ENCODE results near the gene SEPTIN5.

Gene SEPTIN5

GRCh38 chr22:19764299-19764593, 49.9 kb downstream of the SEPTIN5 start:
- peak overlapping the region; percentile 51 for H3K27ac ChIP-seq
- DNase-seq (ENCODE audit: low spot score): no peak
- POLR2A ChIA-PET (ENCODE audit: low non-redundant PET): no interaction called here
- no peak for TF ChIP-seq CTCF (conservative IDR thresholded peaks at IDR 0.05; ENCODE audit: low read depth)
- CTCF ChIA-PET: no interaction called here

DNA sequence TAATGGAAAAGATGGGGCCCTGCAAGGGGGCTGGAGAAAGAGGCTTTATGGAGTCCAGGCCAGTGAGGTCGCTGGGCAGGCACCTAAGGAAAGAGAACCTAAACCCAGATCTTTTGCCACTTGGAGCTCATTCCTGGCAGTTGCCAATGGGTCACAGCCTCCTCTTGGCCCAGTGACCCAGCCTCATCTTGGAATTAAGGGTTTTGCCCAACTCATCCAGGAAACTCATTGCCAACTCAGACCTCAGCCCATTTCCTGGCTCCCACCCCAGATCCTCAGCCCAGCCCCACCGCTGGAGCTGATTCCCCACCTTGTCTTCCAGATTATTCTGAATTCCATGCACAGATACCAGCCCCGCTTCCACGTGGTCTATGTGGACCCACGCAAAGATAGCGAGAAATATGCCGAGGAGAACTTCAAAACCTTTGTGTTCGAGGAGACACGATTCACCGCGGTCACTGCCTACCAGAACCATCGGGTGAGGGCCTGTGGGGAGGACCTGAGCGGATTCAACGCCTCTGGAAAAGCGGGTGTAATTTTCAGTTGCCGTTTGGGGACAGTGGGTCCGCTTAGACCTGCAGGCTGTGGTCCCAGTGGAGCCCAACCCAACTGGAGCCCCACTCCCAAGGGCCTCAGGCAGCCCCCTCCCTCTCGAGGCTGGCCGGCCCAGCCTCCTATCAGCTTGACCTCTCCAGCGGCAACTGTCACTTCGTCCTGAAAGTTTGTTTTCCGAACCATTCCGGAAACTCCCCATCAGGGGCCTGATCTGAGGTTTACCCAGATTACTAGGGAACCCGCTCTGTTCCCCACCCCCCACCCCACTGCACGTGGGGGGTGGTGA, 50.6 kb downstream of the SEPTIN5 start:
- POLR2A ChIA-PET (ENCODE audit: low non-redundant PET): no interaction called here

DNA sequence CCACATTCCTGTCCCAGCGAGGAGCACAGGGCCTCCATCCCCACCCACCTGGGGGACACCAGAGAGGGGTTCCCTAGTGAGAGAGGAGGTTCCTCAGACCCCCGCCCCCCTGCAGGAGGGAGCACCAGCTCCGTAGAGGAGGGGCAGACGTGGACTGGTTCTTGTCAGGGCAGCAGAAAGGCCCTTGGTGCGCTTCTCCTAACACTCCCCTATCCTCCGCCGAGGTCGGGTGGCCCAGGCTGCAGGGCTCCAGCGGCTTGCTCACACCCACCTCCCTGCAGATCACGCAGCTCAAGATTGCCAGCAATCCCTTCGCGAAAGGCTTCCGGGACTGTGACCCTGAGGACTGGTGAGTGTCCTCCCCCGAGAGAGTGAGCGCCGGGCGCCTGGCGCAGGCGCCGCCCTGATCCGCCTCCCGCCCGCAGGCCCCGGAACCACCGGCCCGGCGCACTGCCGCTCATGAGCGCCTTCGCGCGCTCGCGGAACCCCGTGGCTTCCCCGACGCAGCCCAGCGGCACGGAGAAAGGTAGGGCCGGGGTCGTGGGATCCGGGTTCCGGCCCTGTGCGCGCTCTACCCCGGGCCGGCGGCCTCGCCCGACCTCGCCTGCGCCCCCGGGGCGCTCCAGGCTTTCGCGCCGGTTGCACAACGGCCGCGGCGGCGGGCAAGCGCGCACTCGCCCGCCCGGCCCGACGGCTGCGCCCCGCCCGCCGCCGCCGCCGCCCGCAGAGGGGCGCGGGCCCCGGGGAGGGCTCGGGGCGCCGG, 51.4 kb downstream of the SEPTIN5 start:
- peak overlapping the region; percentile 51 for H3K27ac ChIP-seq
- ChIA-PET POLR2A (ENCODE audit: low non-redundant PET) (no interaction called here), CTCF (no interaction called here)
- TF ChIP-seq CTCF (conservative IDR thresholded peaks at IDR 0.05; ENCODE audit: low read depth): no peak
- DNase-seq (ENCODE audit: low spot score): no peak

More for the DNA sequence above, 50.6 kb downstream of the SEPTIN5 start:
- peak overlapping the region; percentile 51 for H3K27ac ChIP-seq
- no peak for TF ChIP-seq CTCF (conservative IDR thresholded peaks at IDR 0.05; ENCODE audit: low read depth)
- no peak for DNase-seq (ENCODE audit: low spot score)
- CTCF ChIA-PET: no interaction called here

DNA sequence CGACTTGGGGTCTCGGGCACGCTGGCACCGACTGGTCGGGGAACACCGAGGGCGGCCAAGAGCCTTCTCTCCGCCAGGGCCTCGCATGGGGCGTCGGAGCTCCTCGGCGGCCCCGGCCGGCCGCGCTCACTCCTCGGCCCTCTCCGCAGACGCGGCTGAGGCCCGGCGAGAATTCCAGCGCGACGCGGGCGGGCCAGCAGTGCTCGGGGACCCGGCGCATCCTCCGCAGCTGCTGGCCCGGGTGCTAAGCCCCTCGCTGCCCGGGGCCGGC, 51.9 kb downstream of the SEPTIN5 start:
- ChIA-PET CTCF (interaction anchor here (0.9 kb wide), 1 partner anchor 10 kb away, joined by 3 read pairs; no protein-coding TSS in a partner anchor), POLR2A (ENCODE audit: low non-redundant PET) (no interaction called here)
- TF ChIP-seq CTCF (conservative IDR thresholded peaks at IDR 0.05; ENCODE audit: low read depth): no peak
- H3K27ac ChIP-seq: peak overlapping the region; percentile 51
- DNase-seq (ENCODE audit: low spot score): no peak

- TF ChIP-seq CTCF (conservative IDR thresholded peaks at IDR 0.05; ENCODE audit: low read depth): no peak; the same call in 1 of the 2 replicates
- peak; percentile 20 for DNase-seq (ENCODE audit: low spot score)
- POLR2A ChIA-PET (ENCODE audit: low non-redundant PET): no interaction called here
- H3K27ac ChIP-seq: peak overlapping the region; percentile 51
- CTCF ChIA-PET: interaction anchor here (0.7 to 0.9 kb wide), 3 partner anchors 11 to 447 kb away, joined by 3 to 7 read pairs (median 3); no protein-coding TSS in a partner anchor
Observed at GRCh38 chr22:19766511-19767426, 52.5 kb downstream of the SEPTIN5 start.

Data from RWPE1 (cell line).